Measurements from ENCODE around the gene SLC24A3.

SLC24A3 gene

GRCh38 chr20:19244291-19244690 is 31.8 kb downstream of the SLC24A3 start:
- no peak for DNase-seq

DNA sequence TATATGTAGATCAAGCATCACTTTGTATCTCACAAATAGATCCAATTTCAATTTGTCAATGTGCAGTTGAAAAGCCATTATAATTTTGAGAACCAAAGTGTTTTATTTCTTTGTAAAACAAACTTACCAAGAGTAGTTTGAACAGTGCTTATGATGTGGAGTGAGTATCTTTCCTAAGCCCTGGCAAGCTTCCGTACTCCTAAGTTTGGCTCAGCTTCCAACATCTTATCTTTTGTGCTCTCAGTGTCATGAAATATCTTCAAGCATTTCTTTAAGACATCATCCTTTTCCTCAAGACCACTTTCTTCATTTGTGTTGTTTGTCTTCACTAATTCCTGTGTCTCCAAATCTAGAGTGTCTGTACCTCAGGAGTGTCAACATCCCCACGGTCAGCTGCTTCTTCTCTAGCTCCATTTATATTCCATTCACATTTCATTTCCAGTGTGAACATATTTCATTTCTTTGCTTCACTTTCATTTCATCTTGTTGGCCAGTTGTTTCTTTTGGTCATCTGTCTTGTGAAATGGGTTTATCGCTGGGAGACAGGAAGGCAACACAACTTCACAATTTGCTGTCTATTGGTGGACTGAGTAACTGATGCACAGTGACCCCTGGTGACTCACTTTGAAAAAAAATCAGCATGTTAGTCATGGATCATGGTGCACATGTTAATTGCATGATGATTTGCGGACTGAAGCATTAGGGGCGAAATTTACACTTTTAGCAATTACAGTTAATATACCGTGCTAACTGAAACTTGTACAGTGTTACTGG is 36.9 kb downstream of the SLC24A3 start:
- no peak for DNase-seq

- no peak for DNase-seq
These were observed 37.9 kb downstream of the SLC24A3 start for GRCh38 chr20:19250346-19250745.

DNA sequence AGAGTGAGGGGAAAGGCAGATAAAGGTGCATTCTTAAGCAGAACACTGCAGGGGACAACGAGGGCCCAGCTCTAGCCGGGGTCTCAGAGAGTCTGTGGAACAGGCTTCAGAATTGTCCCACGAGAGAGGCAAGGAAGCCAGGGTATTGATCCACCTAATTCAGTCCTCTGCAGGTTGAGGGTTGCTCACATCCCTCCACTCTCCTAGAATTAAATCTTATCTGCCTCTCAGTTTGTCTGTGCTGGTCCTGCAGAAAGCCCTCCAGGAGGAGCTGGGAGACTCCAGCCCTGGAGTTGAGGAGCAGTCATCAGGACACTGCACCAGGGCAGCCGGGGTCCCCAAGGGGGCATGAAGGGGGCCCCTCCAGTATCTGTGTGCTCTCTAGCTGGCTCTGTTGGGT is 39.1 kb downstream of the SLC24A3 start:
- DNase-seq = no peak

DNA sequence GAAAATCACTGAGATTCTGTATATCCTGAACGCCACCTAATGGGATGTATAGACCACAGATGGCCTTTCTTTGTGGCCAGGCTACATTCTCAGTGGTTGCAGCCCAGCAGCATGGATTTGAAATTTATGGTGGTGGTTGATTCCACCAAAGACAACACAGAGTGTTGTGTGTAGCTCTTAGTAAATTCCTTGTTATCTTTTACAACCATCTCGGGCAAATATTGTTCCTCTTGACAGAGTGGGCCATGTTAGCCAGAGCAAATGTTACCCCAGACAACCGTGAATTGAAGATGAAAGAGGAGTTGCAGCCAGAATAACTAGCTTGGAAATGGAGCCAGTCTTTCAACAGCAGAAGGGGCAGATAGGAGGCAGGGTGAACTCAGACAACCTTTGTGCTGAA is 39.5 kb downstream of the SLC24A3 start:
- DNase-seq = no peak

GRCh38 chr20:19252451-19253120 is 40.1 kb downstream of the SLC24A3 start:
- DNase-seq = no peak

GRCh38 chr20:19253316-19253715 is 40.9 kb downstream of the SLC24A3 start:
- no peak for DNase-seq

DNA sequence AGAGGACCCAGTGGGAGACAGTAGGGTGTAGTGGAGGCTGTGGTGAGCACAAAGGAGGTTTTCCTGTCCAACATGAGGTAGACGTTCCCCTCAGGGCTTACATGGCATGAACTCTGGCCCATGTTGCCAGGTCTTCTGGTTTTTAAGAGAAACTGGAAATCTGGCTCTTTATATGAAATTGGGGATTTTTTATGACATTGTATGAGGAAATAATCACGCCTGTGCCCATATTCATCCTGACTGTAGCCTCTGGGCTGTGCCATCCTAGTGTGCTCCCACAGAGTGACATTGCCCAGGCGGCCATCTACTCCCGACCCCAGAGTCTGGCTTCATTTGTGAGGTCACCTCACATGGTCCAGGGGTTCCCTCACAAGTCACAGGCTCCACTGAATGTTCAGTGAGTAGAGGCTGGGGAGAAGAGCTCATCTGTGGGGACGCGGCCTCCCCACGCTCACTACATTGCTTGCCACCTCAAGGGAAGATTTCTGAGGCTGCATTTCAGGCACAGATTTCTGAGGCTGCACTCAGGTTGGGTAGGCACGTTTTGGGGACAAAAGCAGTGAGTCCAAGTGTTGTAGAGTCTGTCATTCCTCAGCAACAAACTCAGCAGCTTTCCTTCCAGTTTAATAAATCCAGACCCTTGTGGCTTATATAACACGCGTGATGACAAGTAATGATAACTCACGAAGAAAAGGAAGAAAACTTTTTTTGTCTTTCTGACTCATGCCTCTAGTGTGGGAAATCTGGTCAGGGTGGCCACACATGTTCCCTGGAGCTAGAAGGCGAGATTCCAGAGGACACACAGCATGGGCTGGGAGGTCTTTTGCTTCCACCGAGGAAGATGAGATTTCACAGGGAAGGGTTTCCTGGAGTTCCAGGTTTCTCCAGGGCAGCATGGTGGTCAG is 41.7 kb downstream of the SLC24A3 start:
- DNase-seq = no peak

GRCh38 chr20:19254956-19255355 is 42.5 kb downstream of the SLC24A3 start:
- DNase-seq = no peak

GRCh38 chr20:19256085-19256484 is 43.6 kb downstream of the SLC24A3 start:
- DNase-seq = no peak

DNA sequence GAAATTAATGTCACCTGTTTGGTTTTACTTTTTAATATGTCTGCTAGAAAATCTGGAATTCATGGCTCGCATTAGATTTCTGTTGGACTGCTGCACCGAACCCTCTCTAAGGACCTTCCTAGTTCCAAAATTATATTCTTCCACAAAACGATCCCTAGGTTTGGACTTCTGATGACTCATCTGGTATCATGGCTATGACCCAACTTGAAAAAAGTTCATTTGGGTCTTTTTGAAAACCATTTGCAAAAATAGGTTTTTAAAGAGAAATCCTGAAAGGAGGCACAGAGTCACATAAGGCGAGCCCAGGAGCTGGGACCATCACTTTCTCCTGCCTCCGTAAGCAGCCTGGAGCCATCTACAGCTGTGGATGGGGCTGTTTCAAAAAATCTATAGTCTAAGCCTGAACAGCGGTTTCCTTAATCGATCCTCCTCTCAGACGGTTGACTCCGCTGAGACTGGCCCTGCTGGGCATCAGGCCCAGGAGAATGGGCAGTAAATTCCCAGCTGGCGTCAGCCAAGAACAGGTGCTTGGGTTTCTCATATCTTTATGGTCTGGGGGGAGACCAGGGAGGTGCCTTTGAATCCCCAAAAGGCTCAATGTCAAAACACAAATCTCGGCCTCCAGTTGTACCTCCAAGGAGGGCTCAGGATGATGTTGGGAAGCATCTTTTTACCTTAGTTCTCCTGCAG is 44.6 kb downstream of the SLC24A3 start:
- no peak for DNase-seq

DNA sequence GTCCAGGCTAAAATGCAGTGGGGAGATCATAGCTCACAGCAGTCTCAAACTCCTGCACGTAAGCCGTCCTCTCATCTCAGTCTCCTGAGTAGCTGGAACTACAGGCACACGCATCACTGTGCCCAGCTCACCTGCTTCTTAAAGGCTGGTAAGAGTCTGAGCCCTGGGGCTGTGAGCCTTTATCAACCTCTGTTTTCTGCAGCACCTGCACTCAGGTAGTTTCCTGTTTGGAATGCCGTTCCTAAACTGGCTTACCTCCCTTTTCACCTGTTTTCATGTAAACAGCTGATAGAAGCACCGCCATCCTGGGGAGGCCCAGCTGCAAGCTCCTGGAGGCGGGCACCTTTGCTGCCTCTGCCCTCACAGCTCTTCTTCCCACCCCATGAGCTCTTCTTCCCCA is 45.4 kb downstream of the SLC24A3 start:
- no peak for DNase-seq

- DNase-seq = no peak
These were observed 46.7 kb downstream of the SLC24A3 start for GRCh38 chr20:19259141-19259591.

DNA sequence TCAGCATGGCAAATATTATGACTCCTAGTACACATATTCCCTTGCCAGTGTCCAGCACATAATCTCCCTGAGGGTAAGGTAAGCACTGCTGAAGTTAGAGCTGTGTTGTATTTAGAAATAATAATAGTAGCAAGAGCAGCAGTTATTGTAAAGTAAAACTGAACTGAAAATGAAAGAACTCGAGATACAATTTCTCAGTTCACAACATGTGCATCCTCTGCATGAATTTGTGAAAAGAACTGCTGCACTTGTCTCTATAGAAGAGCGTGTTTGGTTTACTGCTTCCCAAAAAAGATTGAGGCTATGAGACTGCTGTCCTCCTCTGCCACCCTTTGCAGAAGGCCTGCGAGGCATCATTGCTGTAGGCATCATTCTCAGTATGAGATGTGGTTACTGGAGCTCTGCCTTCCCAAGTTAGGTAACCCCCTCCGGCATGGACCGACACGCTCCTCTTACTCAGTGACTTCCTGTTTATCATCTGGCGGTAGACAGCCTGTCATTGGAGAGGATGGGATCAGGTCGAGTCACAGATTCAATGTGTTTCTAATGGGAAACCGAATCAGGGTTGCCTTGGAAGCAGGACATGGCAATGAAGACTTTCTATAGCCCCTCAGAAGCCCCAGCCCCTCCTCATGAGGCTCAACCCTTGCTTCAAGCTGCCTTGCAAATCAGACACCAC is 48.1 kb downstream of the SLC24A3 start:
- DNase-seq = no peak

- no peak for DNase-seq
These were observed 51.7 kb downstream of the SLC24A3 start for GRCh38 chr20:19264191-19264590.

GRCh38 chr20:19265646-19266374 is 53.4 kb downstream of the SLC24A3 start:
- DNase-seq = no peak

- DNase-seq = no peak
These were observed 56.0 kb downstream of the SLC24A3 start for GRCh38 chr20:19268426-19268825.

- no peak for DNase-seq
These were observed 57.4 kb downstream of the SLC24A3 start for GRCh38 chr20:19269737-19270340.

DNA sequence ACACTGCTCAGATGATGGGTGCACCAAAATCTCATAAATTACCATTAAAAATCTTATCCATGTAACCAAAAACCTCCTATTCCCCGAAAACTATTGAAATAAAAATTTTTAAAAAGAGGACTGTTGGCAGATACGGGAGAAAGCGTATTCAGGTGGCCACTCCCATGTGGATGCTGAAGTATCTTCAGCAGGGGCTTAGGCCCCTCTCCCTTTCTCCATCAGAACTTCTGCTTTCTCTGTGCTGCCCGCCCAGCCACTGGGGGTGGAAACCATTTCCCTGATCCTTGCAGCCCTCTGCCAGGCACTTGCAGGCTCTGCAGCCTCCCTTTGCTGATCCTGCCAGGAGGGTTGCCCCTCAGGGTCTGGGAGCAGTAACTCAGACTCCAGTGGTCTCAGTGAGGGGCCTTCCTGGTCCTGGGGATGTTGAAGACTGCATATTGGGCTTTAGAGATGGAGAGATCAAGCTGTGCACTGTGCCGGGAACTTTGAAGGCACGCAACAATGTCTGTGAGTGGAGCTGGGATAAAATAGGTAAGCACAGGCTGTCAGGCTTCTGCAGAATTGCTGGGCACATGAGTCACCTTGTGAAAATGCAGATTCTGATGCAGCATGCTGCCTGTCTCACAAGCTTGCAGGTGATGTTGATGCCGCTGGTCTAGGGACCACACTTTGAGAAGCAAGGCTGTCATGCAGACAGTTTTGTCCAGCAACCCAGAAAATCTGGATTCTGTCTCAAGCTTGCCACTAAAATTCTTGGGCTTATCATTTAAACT is 59.6 kb downstream of the SLC24A3 start:
- DNase-seq = no peak

DNA sequence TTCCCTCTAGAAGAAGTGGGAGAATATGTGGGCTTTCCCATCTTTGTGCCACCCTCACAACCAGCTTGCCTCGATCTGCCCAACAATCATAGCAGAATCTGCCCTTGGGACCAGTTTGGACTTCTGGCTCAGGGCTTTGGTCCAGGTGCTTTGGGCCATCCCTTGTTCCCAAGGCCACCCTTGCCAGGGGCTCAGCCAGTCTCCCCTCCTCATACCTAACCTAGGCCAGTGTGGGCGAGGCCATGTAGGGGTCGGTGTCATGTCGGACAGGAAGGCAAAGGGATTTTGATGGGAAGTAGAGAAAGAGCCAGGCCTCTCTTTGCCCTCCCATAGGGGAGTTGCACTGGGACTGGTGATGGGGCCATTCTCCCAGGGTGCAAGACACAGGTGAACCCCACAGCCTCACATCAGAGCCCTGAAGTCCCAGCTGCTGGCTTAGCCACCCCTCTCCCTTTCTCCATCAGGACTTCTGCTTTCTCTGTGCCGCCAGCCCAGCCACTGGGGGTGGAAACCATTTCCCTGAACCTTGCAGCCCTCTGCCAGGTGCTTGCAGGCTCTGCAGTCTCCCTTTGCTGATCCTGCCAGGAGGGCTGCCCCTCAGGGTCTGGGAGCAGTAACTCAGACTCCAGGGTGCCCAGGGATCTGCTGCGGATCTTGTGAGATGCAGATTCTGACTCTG is 60.7 kb downstream of the SLC24A3 start:
- no peak for DNase-seq
